ENCODE measurements around the gene OR2AJ1.

OR2AJ1 gene

GRCh38 chr1:247923941-247924340 lies 748 bp upstream of the OR2AJ1 start:
- Histone ChIP-seq H3K4me1 (ENCODE audit: control insufficient read depth, insufficient read depth, low read length) (no peaks in the 10 kb centered on the region), H3K36me3 (ENCODE audit: control insufficient read depth in 2 of 2, insufficient read depth in 1 of 2, low read length in 2 of 2) (no peaks in the 10 kb centered on the region), H3K27ac (ENCODE audit: extremely low read depth, low read depth, low read length) (no peak overlapping the region), H3K4me3 (ENCODE audit: low read depth, low read length) (no peak overlapping the region), H3K9me3 (ENCODE audit: control insufficient read depth, insufficient read depth, low read depth, low read length) (no peaks in the 10 kb centered on the region)
- POLR2A ChIA-PET, result no interaction called here
- no peak for TF ChIP-seq ZNF112 (tag by site-specific recombination; IDR thresholded peaks at IDR 0.05)
- no peak for TF ChIP-seq ZNF654 (tag by site-specific recombination; IDR thresholded peaks at IDR 0.05; ENCODE audit: low read depth)
- no peak for TF ChIP-seq ZNF18 (tag by site-specific recombination; IDR thresholded peaks at IDR 0.05)
- TF ChIP-seq ZNF146 (tag by site-specific recombination; IDR thresholded peaks at IDR 0.05), result no peak
- TF ChIP-seq ZNF26 (tag by site-specific recombination; IDR thresholded peaks at IDR 0.05), result no peak
- TF ChIP-seq ZNF324 (tag by site-specific recombination; IDR thresholded peaks at IDR 0.05), result no peak
- TF ChIP-seq CTCF (tag by site-specific recombination; IDR thresholded peaks at IDR 0.05), result no peak
- TF ChIP-seq ZNF175 (tag by site-specific recombination; IDR thresholded peaks at IDR 0.05), result no peak
- TF ChIP-seq KLF8 (tag by site-specific recombination; IDR thresholded peaks at IDR 0.05), result no peak
- TF ChIP-seq KLF16 (tag by site-specific recombination; IDR thresholded peaks at IDR 0.05), result no peak
- CTCF ChIA-PET, result no interaction called here

- Histone ChIP-seq H3K4me3 (ENCODE audit: low read depth, low read length) (no peak overlapping the region), H3K36me3 (ENCODE audit: control insufficient read depth in 2 of 2, insufficient read depth in 1 of 2, low read length in 2 of 2) (no peaks in the 10 kb centered on the region), H3K27ac (ENCODE audit: extremely low read depth, low read depth, low read length) (no peak overlapping the region), H3K9me3 (ENCODE audit: control insufficient read depth, insufficient read depth, low read depth, low read length) (no peaks in the 10 kb centered on the region), H3K4me1 (ENCODE audit: control insufficient read depth, insufficient read depth, low read length) (no peaks in the 10 kb centered on the region)
- POLR2A ChIA-PET, result no interaction called here
- CTCF ChIA-PET, result no interaction called here
- no peak for TF ChIP-seq ZNF624 (tag by site-specific recombination; IDR thresholded peaks at IDR 0.05)
- no peak for TF ChIP-seq ZNF664 (tag by site-specific recombination; IDR thresholded peaks at IDR 0.05)
- TF ChIP-seq BCL11A (tag by site-specific recombination; IDR thresholded peaks at IDR 0.05; ENCODE audit: low read depth), result no peak
- no peak for TF ChIP-seq ZNF580 (tag by site-specific recombination; IDR thresholded peaks at IDR 0.05)
- TF ChIP-seq KLF8 (tag by site-specific recombination; IDR thresholded peaks at IDR 0.05), result no peak
Measured at GRCh38 chr1:247933989-247934388, 9.3 kb downstream of the OR2AJ1 start.

GRCh38 chr1:247935781-247936180 lies 11.1 kb downstream of the OR2AJ1 start:
- Histone ChIP-seq H3K27ac (ENCODE audit: extremely low read depth, low read depth, low read length) (no peak overlapping the region), H3K36me3 (ENCODE audit: control insufficient read depth in 2 of 2, insufficient read depth in 1 of 2, low read length in 2 of 2) (no peaks in the 10 kb centered on the region), H3K4me3 (ENCODE audit: low read depth, low read length) (no peak overlapping the region), H3K9me3 (ENCODE audit: control insufficient read depth, insufficient read depth, low read depth, low read length) (no peaks in the 10 kb centered on the region), H3K4me1 (ENCODE audit: control insufficient read depth, insufficient read depth, low read length) (no peaks in the 10 kb centered on the region)
- ChIA-PET POLR2A (no interaction called here), CTCF (no interaction called here)
- no peak for TF ChIP-seq ZBTB21 (tag by site-specific recombination; IDR thresholded peaks at IDR 0.05)
- no peak for TF ChIP-seq ZNF239 (tag by site-specific recombination; IDR thresholded peaks at IDR 0.05)
- TF ChIP-seq ZNF274 (IDR thresholded peaks at IDR 0.05; ENCODE audit: low read length), result no peak
- TF ChIP-seq ZNF274 (tag by site-specific recombination; IDR thresholded peaks at IDR 0.05; ENCODE audit: borderline replicate concordance), result no peak
- TF ChIP-seq OVOL3 (tag by site-specific recombination; IDR thresholded peaks at IDR 0.05), result no peak
- no peak for TF ChIP-seq ZNF19 (tag by site-specific recombination; IDR thresholded peaks at IDR 0.05; ENCODE audit: low read depth)
- TF ChIP-seq KLF7 (tag by site-specific recombination; IDR thresholded peaks at IDR 0.05; ENCODE audit: borderline replicate concordance), result no peak
- TF ChIP-seq ZFHX2 (tag by site-specific recombination; conservative IDR thresholded peaks at IDR 0.05), result no peak
- no peak for TF ChIP-seq ZNF548 (tag by site-specific recombination; IDR thresholded peaks at IDR 0.05)
- TF ChIP-seq WT1 (tag by site-specific recombination; IDR thresholded peaks at IDR 0.05), result no peak
- TF ChIP-seq ZBTB6 (tag by site-specific recombination; IDR thresholded peaks at IDR 0.05), result no peak
- TF ChIP-seq ZNF449 (tag by site-specific recombination; IDR thresholded peaks at IDR 0.05), result no peak
